GM18505 (cell line): ENCODE data around the gene VDAC1.

Source experiments
- ATAC-seq: cut with Tn5 transposase; IDR thresholded peaks from one replicate; pipeline ENCODE4 v1.9.1; 2021; ENCODE audit not compliant: unreplicated experiment
- POLR2A ChIP-seq: IDR thresholded peaks from 4 replicates; pipeline ENCODE4 v1.6.1; 2011; ENCODE audit warnings: borderline replicate concordance; ENCODE audit not compliant: insufficient read depth, insufficient read length; ENCODE audit errors: extremely low read depth

The VDAC1 gene, protein sequence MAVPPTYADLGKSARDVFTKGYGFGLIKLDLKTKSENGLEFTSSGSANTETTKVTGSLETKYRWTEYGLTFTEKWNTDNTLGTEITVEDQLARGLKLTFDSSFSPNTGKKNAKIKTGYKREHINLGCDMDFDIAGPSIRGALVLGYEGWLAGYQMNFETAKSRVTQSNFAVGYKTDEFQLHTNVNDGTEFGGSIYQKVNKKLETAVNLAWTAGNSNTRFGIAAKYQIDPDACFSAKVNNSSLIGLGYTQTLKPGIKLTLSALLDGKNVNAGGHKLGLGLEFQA

DNA sequence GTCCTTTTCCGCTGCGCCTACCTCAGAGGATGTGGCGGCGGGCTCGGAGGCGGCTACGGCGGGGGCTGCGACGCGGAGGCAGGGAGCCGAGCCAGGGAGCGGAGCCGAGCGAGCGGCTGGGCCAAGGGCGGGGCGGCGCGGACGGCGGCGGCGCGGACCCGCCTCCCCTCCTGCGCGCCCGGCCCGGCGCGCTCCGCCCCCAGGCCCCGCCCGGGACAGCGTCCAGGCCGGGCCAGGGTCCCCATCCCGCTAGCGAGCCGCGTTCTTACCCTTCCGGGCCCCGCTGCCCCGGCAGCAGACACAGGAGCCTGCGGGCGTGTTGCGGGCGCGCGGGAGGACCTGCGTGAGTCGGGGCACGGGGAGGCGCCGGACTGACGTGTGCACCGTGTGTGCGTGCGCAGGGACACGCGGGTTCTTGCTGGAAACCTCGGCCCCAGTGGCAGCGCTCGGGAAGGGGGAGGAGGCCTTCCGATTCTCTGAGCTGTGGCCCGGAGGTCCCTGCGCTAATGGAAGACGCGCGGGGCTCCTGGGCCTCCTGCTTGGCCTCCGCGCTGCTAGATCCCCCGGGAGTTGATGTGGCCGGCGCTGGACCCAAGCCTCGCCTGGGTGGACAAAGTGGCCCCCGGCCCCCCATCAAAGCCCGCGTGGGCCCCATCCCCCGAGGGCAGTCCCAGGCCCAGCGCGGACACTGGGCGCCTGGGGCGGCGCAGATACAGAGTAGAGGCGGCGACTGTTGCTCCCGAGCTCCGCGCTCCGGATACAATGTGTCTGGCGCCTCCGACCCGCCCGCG, at the start of gene VDAC1:
VDAC1 (minus strand) TSS at position 350 of the 791 bp plus-strand sequence. CDS start 11,963 bp downstream, outside the sequence.
- ATAC-seq, result peak; percentile 73
- TF ChIP-seq POLR2A, result peak; percentile 64

- no peak for ATAC-seq
- TF ChIP-seq POLR2A, result no peak
Measured at GRCh38 chr5:134053840-134054338, 49.1 kb upstream of the VDAC1 start.

GRCh38 chr5:134053314-134053839, 48.6 kb upstream of the VDAC1 start:
- ATAC-seq, result no peak
- no peak for TF ChIP-seq POLR2A

DNA sequence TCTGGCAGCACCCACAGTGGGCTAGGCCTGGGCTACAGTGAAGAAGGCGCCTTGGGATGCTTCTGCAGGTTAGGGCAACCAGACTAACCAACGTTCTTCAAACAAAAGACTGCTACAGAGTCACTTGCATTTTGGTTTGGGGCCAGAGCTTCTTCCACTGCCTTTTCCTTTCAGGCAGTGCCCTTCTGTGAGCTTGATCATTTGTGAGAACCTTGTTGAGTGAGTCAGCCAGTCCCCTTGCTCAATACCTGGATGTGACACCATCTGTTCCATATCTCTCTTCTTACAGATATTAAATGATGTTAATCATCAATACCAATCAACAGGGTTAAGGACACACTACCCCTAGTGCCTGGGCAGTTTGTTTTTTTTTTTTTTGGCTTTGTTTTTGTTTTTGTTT, 46.5 kb upstream of the VDAC1 start:
- no peak for TF ChIP-seq POLR2A
- no peak for ATAC-seq

- no peak for TF ChIP-seq POLR2A
Measured at GRCh38 chr5:134048864-134049263, 44.1 kb upstream of the VDAC1 start.

DNA sequence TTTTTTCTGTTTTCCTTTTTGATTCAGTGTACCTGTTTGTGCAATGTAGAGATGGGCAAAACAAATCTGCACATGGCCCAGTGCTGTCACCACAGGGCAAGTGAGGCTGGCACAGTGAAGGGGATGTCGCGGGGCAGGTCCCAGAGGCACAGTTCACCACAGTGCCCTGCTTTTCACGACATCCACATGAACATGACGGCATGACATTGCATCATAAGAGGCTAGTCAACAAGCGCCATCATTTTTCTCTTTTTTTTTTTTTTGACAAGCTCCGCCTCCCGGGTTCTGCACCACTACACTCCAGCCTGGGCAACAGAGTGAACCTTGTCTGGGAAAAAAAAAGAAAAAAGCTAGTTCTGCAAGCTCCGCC, 42.9 kb upstream of the VDAC1 start:
- no peak for TF ChIP-seq POLR2A
- no peak for ATAC-seq

More at GRCh38 chr5:134048864-134049263, 44.1 kb upstream of the VDAC1 start:
- no peak for ATAC-seq

- TF ChIP-seq POLR2A, result no peak
- ATAC-seq, result no peak
Measured at GRCh38 chr5:134046801-134047686, 42.3 kb upstream of the VDAC1 start.

DNA sequence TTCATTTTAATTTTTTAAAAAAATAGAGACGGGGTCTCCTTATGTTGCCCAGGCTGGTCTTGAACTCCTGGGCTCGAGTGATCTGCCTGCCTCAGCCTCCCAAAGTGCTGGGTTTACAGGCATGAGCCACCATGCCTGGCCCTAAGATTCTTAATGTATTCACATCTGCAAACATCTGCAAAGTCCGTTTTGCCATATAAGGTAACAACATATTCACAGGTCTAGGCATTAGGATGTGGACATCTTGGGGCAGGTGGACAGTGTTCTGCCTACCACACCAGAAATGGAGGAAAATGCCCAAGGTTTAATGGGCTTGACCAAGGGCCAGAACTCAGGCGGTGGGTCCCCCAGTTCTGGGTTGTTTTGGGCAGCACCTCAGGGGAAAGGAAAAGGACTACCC, 41.6 kb upstream of the VDAC1 start:
- ATAC-seq, result no peak
- no peak for TF ChIP-seq POLR2A

DNA sequence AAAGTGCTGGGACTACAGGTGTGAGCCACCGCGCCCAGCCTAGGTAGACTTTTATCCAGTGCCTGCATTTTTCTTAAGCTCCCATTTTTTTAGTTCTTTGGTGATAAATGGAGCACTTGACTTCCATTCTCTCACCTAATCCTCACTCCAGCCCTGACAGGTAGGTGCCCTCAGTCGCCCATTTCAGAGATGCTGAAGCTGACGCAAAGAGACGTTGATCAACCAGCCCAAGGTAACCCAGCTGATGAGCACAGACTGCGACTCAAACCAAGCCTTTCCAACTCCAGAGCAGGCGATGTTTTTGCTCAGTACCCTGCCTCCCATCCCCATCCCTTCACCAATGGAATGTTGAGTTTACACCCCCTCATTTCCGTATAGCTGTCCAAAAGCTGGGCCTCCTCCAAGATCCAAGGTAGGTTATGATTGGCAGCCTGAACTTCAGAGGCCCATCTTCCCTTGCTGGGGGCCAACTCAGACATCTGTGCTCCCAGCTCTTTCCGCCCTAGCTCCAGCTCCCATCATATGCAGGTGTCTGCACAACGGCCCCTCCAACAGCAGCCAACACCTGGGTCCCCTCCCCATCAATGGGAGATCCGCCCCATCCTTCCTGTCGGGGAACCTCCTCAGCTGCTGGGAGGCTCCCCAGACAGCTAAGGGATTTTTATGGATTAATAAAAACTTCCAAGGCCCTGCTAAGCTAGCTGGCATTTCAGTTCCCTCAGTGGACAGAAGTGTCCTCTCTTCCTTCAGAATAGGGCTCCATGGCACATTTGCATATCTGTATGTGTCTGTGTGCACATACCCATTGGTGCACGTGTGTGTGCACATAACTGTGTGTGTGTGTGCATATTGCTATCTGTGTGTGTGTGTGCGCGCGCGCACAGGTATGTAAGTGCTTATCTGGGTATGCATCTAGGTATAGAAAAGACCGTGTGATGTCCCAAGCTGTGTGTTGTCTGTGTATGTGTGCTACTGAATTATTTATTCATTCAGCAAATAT, 39.3 kb upstream of the VDAC1 start:
- no peak for ATAC-seq
- no peak for TF ChIP-seq POLR2A

- TF ChIP-seq POLR2A, result no peak
- peak; percentile 51 for ATAC-seq
Measured at GRCh38 chr5:134041570-134042411, 37.0 kb upstream of the VDAC1 start.

DNA sequence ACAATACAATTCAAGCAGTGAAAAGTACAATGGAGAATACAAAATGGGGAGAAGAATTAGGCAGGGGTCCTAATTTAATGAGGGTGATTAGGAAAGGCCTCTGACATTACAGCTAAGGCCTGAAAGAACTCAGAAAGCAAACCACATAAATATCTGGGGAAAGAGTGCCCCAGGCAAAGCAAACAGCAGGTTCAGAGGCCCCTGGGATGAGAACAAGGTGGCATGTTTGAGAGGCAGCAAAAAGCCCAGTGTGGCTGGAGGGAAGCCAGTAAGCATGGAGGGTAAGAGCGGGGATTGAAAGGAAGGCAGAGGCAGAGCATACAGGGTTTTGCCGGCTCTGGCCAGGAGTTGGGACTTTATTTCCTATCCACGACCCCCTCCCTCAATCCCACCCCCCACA, 33.4 kb upstream of the VDAC1 start:
- ATAC-seq, result no peak
- no peak for TF ChIP-seq POLR2A
